Endothelial cell of umbilical vein (primary cell): ENCODE measurements around the gene GNPTAB. TPM values are rescaled to one million over a fixed set of nuclear protein-coding genes. Genes with fewer than 3 reads are reported as not detected.

Source experiments
- BruUV-seq: library from RNA; stranded (reverse); fragments of 400-500 nt; replicated peaks from 2 replicates; lab custom pipeline; 2021; lab: Mats Ljungman, UMichigan
- CTCF ChIA-PET: fragments of 300-600, 350-600 bp; sonication (Branson Sonifier 250); formaldehyde crosslinking; loops from one replicate; lab custom pipeline; 2021; ENCODE audit warnings: antibody characterized with exemption, inconsistent platforms; lab: Charles Lee
- POLR2A ChIA-PET: fragments of 300-600, 350-600 bp; sonication (Branson Sonifier 250); formaldehyde crosslinking; loops from one replicate; lab custom pipeline; 2021; ENCODE audit warnings: antibody characterized with exemption, inconsistent platforms; lab: Charles Lee
- DNase-seq: peaks from one replicate; pipeline ENCODE4 v3.0.0-alpha.2; 2011; ENCODE audit warnings: low read depth, low spot score
- FAIRE-seq: peaks from 2 replicates; lab custom pipeline; 2011; peaks lifted over from hg19 to GRCh38; lab: Jason Lieb, UNC
- H2AFZ ChIP-seq: 2 replicates; pipeline ENCODE4 v1.6.0; 2012; ENCODE audit warnings: low read depth, low read length, control low read depth, inconsistent platforms
- H3K27ac ChIP-seq: 2 replicates; pipeline ENCODE4 v1.5.1; 2011; ENCODE audit warnings: low read depth, mild to moderate bottlenecking, control low read depth, low read length, moderate library complexity; ENCODE audit not compliant: insufficient read depth
- H3K27me3 ChIP-seq, 2 experiments: 2 replicates each; pipeline versions ENCODE4 v1.6.0 to v1.6.1; 2011; ENCODE audit warnings: low read length in 2 of 2, mixed read lengths in 1 of 2; ENCODE audit not compliant: control insufficient read depth in 2 of 2, insufficient read depth in 2 of 2
- H3K36me3 ChIP-seq, 2 experiments: 2 replicates in 1 of 2; 3 replicates in 1 of 2; pipeline ENCODE4 v1.5.1; 2011; ENCODE audit warnings: low read length in 2 of 2, mild to moderate bottlenecking in 1 of 2, moderate library complexity in 1 of 2; ENCODE audit not compliant: control insufficient read depth in 2 of 2, insufficient read depth in 2 of 2; ENCODE audit errors: extremely low read depth in 1 of 2
- H3K4me1 ChIP-seq: 3 replicates; pipeline ENCODE4 v1.5.1; 2011; ENCODE audit warnings: mild to moderate bottlenecking, low read length; ENCODE audit not compliant: control insufficient read depth, insufficient read depth; ENCODE audit errors: extremely low read depth
- H3K4me2 ChIP-seq: 2 replicates; pipeline ENCODE4 v1.6.1; 2011; ENCODE audit warnings: low read length, control low read depth, mixed read lengths; ENCODE audit not compliant: insufficient read depth
- H3K4me3 ChIP-seq, 3 experiments: fragments of 200-600 bp in 1 of 3; sonication (generic), shearing (Covaris generic) in 1 of 3; replicated peaks in 1 of 3; 2 replicates each; pipeline ENCODE4 v1.5.1; 2011 to 2016; ENCODE audit warnings: control low read depth in 3 of 3, low read length in 3 of 3, mild to moderate bottlenecking in 2 of 3, inconsistent platforms in 1 of 3, low read depth in 1 of 3, moderate library complexity in 1 of 3; ENCODE audit not compliant: insufficient read depth in 1 of 3
- H3K79me2 ChIP-seq: 2 replicates; pipeline ENCODE4 v1.6.0; 2012; ENCODE audit warnings: low read length, inconsistent platforms; ENCODE audit not compliant: control insufficient read depth, insufficient read depth
- H3K9ac ChIP-seq: replicated peaks from 2 replicates; pipeline ENCODE3; 2011; ENCODE audit warnings: low read length, control low read depth; ENCODE audit not compliant: insufficient read depth; ENCODE audit errors: extremely low read depth
- H3K9me1 ChIP-seq: replicated peaks from 3 replicates; pipeline ENCODE4 v1.6.0; 2011; ENCODE audit warnings: mild to moderate bottlenecking, low read length; ENCODE audit not compliant: control insufficient read depth, insufficient read depth; ENCODE audit errors: extremely low read depth
- H3K9me3 ChIP-seq: replicated peaks from 2 replicates; pipeline ENCODE4 v1.5.1; 2012; ENCODE audit warnings: low read length, inconsistent platforms; ENCODE audit not compliant: control insufficient read depth, insufficient read depth
- H4K20me1 ChIP-seq: replicated peaks from 2 replicates; pipeline ENCODE3; 2011; ENCODE audit warnings: mild to moderate bottlenecking, low read length; ENCODE audit not compliant: control insufficient read depth, insufficient read depth; ENCODE audit errors: extremely low read depth
- CTCF ChIP-seq, 2 donors: IDR thresholded peaks; 1 replicate in 1 of 2; 2 replicates in 1 of 2; pipeline ENCODE4 v1.5.1; 2011; ENCODE audit warnings: low read length in 2 of 2, mild to moderate bottlenecking in 2 of 2, moderate library complexity in 2 of 2, control low read depth in 1 of 2, inconsistent platforms in 1 of 2, low read depth in 1 of 2; ENCODE audit not compliant: insufficient read depth in 1 of 2; ENCODE audit errors: extremely low read depth in 1 of 2
- EZH2 ChIP-seq: IDR thresholded peaks from 2 replicates; pipeline ENCODE4 v1.6.1; 2012; ENCODE audit warnings: borderline replicate concordance, low read depth, mild to moderate bottlenecking, moderate library complexity, low read length, inconsistent platforms; ENCODE audit not compliant: severe bottlenecking
- FOS ChIP-seq: IDR thresholded peaks from 2 replicates; pipeline ENCODE4 v1.6.1; 2011; ENCODE audit warnings: mild to moderate bottlenecking, low read length, moderate library complexity, borderline replicate concordance; ENCODE audit not compliant: insufficient read depth
- GATA2 ChIP-seq: IDR thresholded peaks from 2 replicates; pipeline ENCODE4 v1.7.0; 2011; ENCODE audit warnings: low read depth, mild to moderate bottlenecking, moderate library complexity, mixed read lengths, low read length; ENCODE audit not compliant: insufficient read length, insufficient read depth
- JUN ChIP-seq: IDR thresholded peaks from 2 replicates; pipeline ENCODE4 v1.6.1; 2011; ENCODE audit warnings: borderline replicate concordance, low read depth; ENCODE audit not compliant: insufficient read length, insufficient read depth
- MAX ChIP-seq: IDR thresholded peaks from 2 replicates; pipeline ENCODE4 v1.6.1; 2011; ENCODE audit not compliant: insufficient read depth, insufficient read length
- MYC ChIP-seq: IDR thresholded peaks from one replicate; pipeline ENCODE4 v1.6.1; 2011; ENCODE audit warnings: mild to moderate bottlenecking, low read depth, low read length
- POLR2A ChIP-seq: IDR thresholded peaks from 2 replicates; pipeline ENCODE4 v1.6.1; 2012; ENCODE audit warnings: low read depth, mild to moderate bottlenecking, control low read depth, low read length
- POLR2AphosphoS5 ChIP-seq: IDR thresholded peaks from 2 replicates; pipeline ENCODE4 v1.6.1; 2012; ENCODE audit warnings: low read depth, mild to moderate bottlenecking, control low read depth, low read length, moderate library complexity; ENCODE audit not compliant: insufficient read depth
- dilution Hi-C: fragments of 300-500 bp; cut with MboI; formaldehyde crosslinking; loops from one replicate; pipeline ENCODE4 v1.15.0; 2019; ENCODE audit warnings: low sequenced_read_pairs; ENCODE audit not compliant: extremely low pct_ligation_motif_present
- intact Hi-C: fragments of 100-400 bp; cut with micrococcal nuclease; formaldehyde crosslinking; loops from one replicate; pipeline ENCODE4 v1.10.0; 2022
- polyA plus RNA-seq, 4 experiments: library from polyadenylated mRNA; depleted of rRNA in 3 of 4; stranded (reverse) in 3 of 4; unstranded in 1 of 4; fragments of >200 nt; gene quantifications; 2 replicates each; pipeline versions ENCODE4 v1.2.1 to v1.2.3, GENCODE V29; 2011 to 2012; ENCODE audit warnings: missing spikeins in 1 of 4
- total RNA-seq: library from RNA; stranded (reverse); gene quantifications from 2 replicates; pipeline ENCODE4 v1.2.3, GENCODE V29; 2021

Gene GNPTAB
- total and polyA plus RNA-seq, 2 donors (not counting 3 experiments of a cell fraction or from before 2014, with no cell fraction given): 15.6 to 39.5 TPM

DNA sequence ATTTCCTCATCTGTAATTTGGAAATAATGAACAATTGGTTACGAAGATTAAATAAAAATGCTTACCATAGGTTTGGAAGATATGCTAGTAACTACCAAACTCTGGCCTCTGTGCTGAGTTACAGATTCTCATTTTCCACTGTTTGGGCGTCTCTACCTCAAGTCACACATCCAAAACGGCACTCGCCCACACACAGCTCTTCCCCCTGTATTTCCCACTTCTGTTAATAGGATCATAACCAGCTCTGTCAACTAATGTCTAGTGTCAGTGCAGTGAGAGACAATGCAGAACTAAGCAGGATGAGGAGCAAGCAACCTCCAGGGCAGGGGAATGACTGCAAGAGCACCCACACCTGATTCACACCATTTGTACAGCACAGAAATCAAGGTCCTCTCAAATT is 80.6 kb downstream of the GNPTAB start:
- CTCF ChIA-PET: no interaction called here
- H3K9me1 ChIP-seq: no peaks in the 10 kb centered on the region
- no peak for DNase-seq
- no peaks in the 10 kb centered on the region for H3K27me3 ChIP-seq
- no peak overlapping the region for H3K9ac ChIP-seq
- H3K4me1 ChIP-seq: no peaks in the 10 kb centered on the region
- H3K4me2 ChIP-seq: no peak overlapping the region
- intact Hi-C loops (no loop called here), dilution Hi-C loops (no loop called here)
- H3K9me3 ChIP-seq: no peaks in the 10 kb centered on the region
- FAIRE-seq: no peak
- H2AFZ ChIP-seq: no peak overlapping the region
- H3K4me3 ChIP-seq: no peak overlapping the region
- H3K27ac ChIP-seq: no peak overlapping the region
- POLR2A ChIA-PET: no interaction called here
- no peaks in the 10 kb centered on the region for H3K79me2 ChIP-seq
- TF ChIP-seq MYC (no peak), MAX (no peak), JUN (no peak), EZH2 (no peak), POLR2AphosphoS5 (no peak), FOS (no peak), POLR2A (no peak)
- no peaks in the 10 kb centered on the region for H4K20me1 ChIP-seq
- BruUV-seq: no TSS peak
- H3K36me3 ChIP-seq: peaks cover 0 to 8% of the 10 kb centered on the region in 2 experiments

- dilution Hi-C loops: no loop called here
Measured at GRCh38 chr12:101749657-101750056, 81.1 kb downstream of the GNPTAB start.

More at GRCh38 chr12:101749657-101750056, 81.1 kb downstream of the GNPTAB start:
- FAIRE-seq: peak; percentile 48
- Histone ChIP-seq H3K9ac (no peak overlapping the region), H3K9me3 (no peaks in the 10 kb centered on the region), H3K27ac (no peak overlapping the region), H3K4me2 (no peak overlapping the region), H4K20me1 (no peaks in the 10 kb centered on the region), H3K4me1 (no peaks in the 10 kb centered on the region), H3K9me1 (no peaks in the 10 kb centered on the region), H3K36me3 (peaks cover 0 to 8% of the 10 kb centered on the region in 2 experiments), H2AFZ (no peak overlapping the region), H3K4me3 (no peak overlapping the region), H3K27me3 (no peaks in the 10 kb centered on the region), H3K79me2 (no peaks in the 10 kb centered on the region)
- DNase-seq: no peak
- ChIA-PET POLR2A (no interaction called here), CTCF (no interaction called here)
- TF ChIP-seq MYC: no peak
- TF ChIP-seq JUN: no peak
- no peak for TF ChIP-seq POLR2A
- no peak for TF ChIP-seq POLR2AphosphoS5
- TF ChIP-seq FOS: no peak
- TF ChIP-seq MAX: no peak
- no peak for TF ChIP-seq GATA2
- TF ChIP-seq CTCF (IDR thresholded peaks at IDR 0.05; ENCODE audit: extremely low read depth in 1 of 2, insufficient read depth in 1 of 2, low read depth in 1 of 2, low read length in 2 of 2): no peak
- TF ChIP-seq EZH2: no peak
- BruUV-seq: no TSS peak
- intact Hi-C loops: no loop called here
